Right lobe of liver (tissue), 4 donors: Measurements from ENCODE around the gene TENM3.

Source experiments
- POLR2A ChIP-seq: fragments of 450-650 bp; IDR thresholded peaks from one replicate; pipeline ENCODE4 v1.6.1; 2017; ENCODE audit warnings: antibody characterized with exemption, mild to moderate bottlenecking
- TF ChIP-seq, protein P1 (sequence below), 4 donors: fragments of 200-600 bp in 3 of 4; fragments of 450-650 bp in 1 of 4; IDR thresholded peaks; one replicate each; pipeline versions ENCODE4 v1.5.1 to v1.8.0; 2016 to 2022; ENCODE audit warnings: antibody characterized with exemption in 4 of 4, mild to moderate bottlenecking in 2 of 4
- donor health status: DM: no; HTN: no; CAD: no.
- donor health status: DM: no; HTN: no; CAD: no.
- donor health status: DM: no; HTN: yes; CAD: no.

- TF ChIP-seq, protein P1, sequence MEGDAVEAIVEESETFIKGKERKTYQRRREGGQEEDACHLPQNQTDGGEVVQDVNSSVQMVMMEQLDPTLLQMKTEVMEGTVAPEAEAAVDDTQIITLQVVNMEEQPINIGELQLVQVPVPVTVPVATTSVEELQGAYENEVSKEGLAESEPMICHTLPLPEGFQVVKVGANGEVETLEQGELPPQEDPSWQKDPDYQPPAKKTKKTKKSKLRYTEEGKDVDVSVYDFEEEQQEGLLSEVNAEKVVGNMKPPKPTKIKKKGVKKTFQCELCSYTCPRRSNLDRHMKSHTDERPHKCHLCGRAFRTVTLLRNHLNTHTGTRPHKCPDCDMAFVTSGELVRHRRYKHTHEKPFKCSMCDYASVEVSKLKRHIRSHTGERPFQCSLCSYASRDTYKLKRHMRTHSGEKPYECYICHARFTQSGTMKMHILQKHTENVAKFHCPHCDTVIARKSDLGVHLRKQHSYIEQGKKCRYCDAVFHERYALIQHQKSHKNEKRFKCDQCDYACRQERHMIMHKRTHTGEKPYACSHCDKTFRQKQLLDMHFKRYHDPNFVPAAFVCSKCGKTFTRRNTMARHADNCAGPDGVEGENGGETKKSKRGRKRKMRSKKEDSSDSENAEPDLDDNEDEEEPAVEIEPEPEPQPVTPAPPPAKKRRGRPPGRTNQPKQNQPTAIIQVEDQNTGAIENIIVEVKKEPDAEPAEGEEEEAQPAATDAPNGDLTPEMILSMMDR (IDR thresholded peaks at IDR 0.05): no peak
- no peak for TF ChIP-seq POLR2A
These were observed 583.2 kb downstream of the TENM3 start for GRCh38 chr4:182826391-182826790.
